NCI-H128 (cell line): ENCODE measurements around the gene STMN3.

Experiments used
- DNase-seq: peaks from one replicate; lab custom pipeline; 2025; ENCODE audit not compliant: unreplicated experiment; lab: John Stamatoyannopoulos, UW

The STMN3 gene

GRCh38 chr20:63692436-63693082 is 39.3 kb upstream of the STMN3 start:
- no peak for DNase-seq

- DNase-seq, result no peak
Observed at GRCh38 chr20:63691711-63692435, 38.6 kb upstream of the STMN3 start.

- no peak for DNase-seq
Observed at GRCh38 chr20:63690898-63691710, 37.9 kb upstream of the STMN3 start.

GRCh38 chr20:63690003-63690897 is 37.0 kb upstream of the STMN3 start:
- DNase-seq, result no peak

GRCh38 chr20:63689046-63690002 is 36.1 kb upstream of the STMN3 start:
- no peak for DNase-seq

GRCh38 chr20:63688228-63689045 is 35.2 kb upstream of the STMN3 start:
- no peak for DNase-seq

GRCh38 chr20:63687419-63688178 is 34.4 kb upstream of the STMN3 start:
- no peak for DNase-seq

GRCh38 chr20:63686492-63687321 is 33.5 kb upstream of the STMN3 start:
- no peak for DNase-seq

GRCh38 chr20:63686094-63686491 is 32.9 kb upstream of the STMN3 start:
- no peak for DNase-seq

GRCh38 chr20:63685269-63686026 is 32.2 kb upstream of the STMN3 start:
- no peak for DNase-seq

GRCh38 chr20:63682384-63683139 is 29.3 kb upstream of the STMN3 start:
- DNase-seq, result no peak

GRCh38 chr20:63681609-63682142 is 28.5 kb upstream of the STMN3 start:
- no peak for DNase-seq

- DNase-seq, result no peak
Observed at GRCh38 chr20:63680857-63681608, 27.8 kb upstream of the STMN3 start.

GRCh38 chr20:63680427-63680826 is 27.2 kb upstream of the STMN3 start:
- DNase-seq, result no peak

GRCh38 chr20:63679799-63680305 is 26.6 kb upstream of the STMN3 start:
- DNase-seq, result no peak
